Measurements from ENCODE around the gene YAP1.

DNA sequence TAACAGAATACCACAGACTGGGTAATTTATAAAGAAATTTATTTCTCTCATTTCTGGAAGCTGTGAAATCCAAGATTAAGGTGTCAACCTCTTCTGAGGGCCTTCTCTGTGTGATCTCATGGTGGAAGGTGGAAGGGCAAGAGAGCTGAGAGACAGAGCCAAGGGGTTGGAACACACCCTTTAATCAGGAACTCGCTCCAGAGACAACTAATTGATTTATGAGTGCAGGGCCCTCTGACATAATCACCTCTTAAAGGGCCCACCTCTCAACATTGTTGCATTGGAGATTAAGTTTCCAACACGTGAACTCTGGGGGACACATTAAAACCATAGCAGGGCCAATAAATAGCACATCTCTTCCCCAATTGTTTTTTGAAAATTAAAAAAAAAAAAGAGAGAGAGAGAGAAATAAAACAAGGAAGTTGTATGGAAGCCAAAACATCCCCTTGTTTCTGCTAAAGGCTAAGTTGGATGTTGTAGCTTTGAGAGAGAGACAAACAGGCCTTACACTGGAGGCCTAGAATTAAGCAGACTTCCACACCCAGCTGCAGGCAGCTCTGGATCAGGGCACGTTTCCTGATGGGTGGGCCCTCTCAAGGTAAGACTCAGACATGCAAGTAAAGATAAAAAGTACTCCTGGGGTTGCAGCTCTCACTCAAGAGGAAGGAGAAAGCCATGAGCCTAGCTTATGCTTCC, 142.9 kb downstream of the YAP1 start:
- TF ChIP-seq POLR2AphosphoS5 (IDR thresholded peaks at IDR 0.05; ENCODE audit: low read depth, low read length) (no peak), TAF1 (IDR thresholded peaks at IDR 0.05; ENCODE audit: borderline replicate concordance, insufficient read depth, low read length) (no peak), SIN3A (IDR thresholded peaks at IDR 0.05; ENCODE audit: borderline replicate concordance, insufficient read depth, low read length) (no peak), FOXP2 (optimal IDR thresholded peaks at IDR 0.05; ENCODE audit: borderline replicate concordance, extremely low read depth, extremely low read length, insufficient read depth) (no peak)
- TF ChIP-seq, protein P1, sequence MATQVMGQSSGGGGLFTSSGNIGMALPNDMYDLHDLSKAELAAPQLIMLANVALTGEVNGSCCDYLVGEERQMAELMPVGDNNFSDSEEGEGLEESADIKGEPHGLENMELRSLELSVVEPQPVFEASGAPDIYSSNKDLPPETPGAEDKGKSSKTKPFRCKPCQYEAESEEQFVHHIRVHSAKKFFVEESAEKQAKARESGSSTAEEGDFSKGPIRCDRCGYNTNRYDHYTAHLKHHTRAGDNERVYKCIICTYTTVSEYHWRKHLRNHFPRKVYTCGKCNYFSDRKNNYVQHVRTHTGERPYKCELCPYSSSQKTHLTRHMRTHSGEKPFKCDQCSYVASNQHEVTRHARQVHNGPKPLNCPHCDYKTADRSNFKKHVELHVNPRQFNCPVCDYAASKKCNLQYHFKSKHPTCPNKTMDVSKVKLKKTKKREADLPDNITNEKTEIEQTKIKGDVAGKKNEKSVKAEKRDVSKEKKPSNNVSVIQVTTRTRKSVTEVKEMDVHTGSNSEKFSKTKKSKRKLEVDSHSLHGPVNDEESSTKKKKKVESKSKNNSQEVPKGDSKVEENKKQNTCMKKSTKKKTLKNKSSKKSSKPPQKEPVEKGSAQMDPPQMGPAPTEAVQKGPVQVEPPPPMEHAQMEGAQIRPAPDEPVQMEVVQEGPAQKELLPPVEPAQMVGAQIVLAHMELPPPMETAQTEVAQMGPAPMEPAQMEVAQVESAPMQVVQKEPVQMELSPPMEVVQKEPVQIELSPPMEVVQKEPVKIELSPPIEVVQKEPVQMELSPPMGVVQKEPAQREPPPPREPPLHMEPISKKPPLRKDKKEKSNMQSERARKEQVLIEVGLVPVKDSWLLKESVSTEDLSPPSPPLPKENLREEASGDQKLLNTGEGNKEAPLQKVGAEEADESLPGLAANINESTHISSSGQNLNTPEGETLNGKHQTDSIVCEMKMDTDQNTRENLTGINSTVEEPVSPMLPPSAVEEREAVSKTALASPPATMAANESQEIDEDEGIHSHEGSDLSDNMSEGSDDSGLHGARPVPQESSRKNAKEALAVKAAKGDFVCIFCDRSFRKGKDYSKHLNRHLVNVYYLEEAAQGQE (IDR thresholded peaks at IDR 0.05; ENCODE audit: insufficient read depth in 1 of 2, low read depth in 2 of 2, low read length in 2 of 2) = no peak
